ENCODE measurements around the gene PSRC1. TPM values are rescaled to one million over a fixed set of nuclear protein-coding genes. Genes with fewer than 3 reads are reported as not detected.

Gene PSRC1
- total and polyA plus RNA-seq, 5 donors from 2014 or later = 0.14 to 1.0 (median 0.57) TPM

DNA sequence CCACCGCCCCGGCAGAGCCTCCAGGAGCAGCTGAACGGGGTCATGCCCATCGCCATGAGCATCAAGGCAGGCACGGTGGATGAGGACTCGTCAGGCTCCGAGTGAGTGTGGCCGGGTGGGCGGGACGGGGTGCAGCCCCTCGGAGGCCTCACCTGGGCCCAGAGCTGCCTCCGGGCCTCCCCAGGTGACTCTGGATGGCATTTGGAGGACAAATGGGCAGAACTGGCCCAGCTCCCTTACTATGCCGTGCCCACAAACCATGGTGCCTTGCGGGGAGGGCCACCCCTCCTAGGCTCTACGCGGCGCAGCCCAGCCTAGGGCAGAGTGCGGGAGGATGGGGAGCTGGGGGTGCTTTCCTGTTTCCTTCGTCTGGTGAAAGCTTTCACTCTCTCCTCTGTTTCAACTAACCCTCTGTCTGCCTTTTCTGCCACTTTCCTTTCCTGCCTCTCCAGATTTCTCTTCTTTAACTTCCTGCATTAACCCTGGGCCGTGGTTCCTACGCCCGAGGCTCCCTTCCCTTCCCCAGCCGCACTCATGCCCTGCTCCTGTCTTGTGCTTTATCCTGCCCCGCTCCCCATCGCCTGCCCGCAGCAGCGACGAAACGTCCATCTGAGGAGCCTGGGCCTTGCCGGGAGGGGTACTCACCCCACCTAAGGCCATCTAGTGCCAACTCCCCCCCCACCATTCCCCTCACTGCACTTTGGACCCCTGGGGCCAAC, 9.2 kb downstream of the PSRC1 start:
- no peaks in the 10 kb centered on the region for H3K36me3 Mint-ChIP-seq
- no peak overlapping the region for H3K27ac Mint-ChIP-seq
- Histone ChIP-seq H3K27ac (ENCODE audit: insufficient read depth, low read length, poor library complexity, severe bottlenecking) (no peak overlapping the region), H3K4me1 (ENCODE audit: control insufficient read depth, insufficient read depth, low read length, poor library complexity, severe bottlenecking) (no peaks in the 10 kb centered on the region), H3K36me3 (ENCODE audit: control insufficient read depth, insufficient read depth, low read length) (no peaks in the 10 kb centered on the region), H3K27me3 (ENCODE audit: control insufficient read depth, insufficient read depth, low read length) (no peaks in the 10 kb centered on the region), H3K9me3 (ENCODE audit: control insufficient read depth in 2 of 2, low read length in 2 of 2) (no peaks in the 10 kb centered on the region), H3K4me3 (ENCODE audit: low read depth, low read length) (no peak overlapping the region)
- no peak overlapping the region for H3K4me3 Mint-ChIP-seq
- ATAC-seq (ENCODE audit: low read depth in 2 of 2) (no peak), DNase-seq (no peak)
- peaks cover 0 to 6% (median 4%) of the 10 kb centered on the region in 4 donors for H3K4me1 Mint-ChIP-seq
- no peaks in the 10 kb centered on the region for H3K27me3 Mint-ChIP-seq
- H3K9me3 Mint-ChIP-seq = no peaks in the 10 kb centered on the region

DNA sequence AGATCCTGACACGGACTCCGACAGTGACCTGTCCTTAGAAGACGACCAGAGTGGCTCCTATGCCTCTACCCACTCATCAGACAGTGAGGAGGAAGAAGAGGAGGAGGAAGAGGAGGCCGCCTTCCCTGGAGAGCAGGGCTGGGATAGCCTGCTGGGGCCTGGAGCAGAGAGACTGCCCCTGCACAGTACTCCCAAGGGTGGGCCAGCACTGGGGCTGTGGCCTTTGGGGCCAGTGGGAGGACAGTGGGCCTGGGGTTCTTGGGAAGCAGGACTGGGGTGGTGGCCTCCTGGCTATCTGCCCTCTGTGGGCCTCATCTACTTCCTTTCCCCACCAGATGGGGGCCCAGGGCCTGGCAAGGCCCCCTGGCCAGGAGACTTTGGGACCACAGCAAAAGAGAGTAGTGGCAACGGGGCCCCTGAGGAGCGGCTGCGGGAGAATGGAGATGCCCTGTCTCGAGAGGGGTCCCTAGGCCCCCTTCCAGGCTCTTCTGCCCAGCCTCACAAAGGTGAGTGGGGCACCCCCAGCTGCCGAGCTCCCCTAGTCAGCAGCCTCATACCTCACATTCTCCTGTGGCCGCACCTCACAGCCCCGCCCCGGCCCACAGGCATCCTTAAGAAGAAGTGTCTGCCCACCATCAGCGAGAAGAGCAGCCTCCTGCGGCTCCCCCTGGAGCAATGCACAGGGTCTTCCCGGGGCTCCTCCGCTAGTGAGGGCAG, 10.0 kb downstream of the PSRC1 start:
- Histone ChIP-seq H3K36me3 (ENCODE audit: control insufficient read depth, insufficient read depth, low read length) (no peaks in the 10 kb centered on the region), H3K27me3 (ENCODE audit: control insufficient read depth, insufficient read depth, low read length) (no peaks in the 10 kb centered on the region), H3K4me1 (ENCODE audit: control insufficient read depth, insufficient read depth, low read length, poor library complexity, severe bottlenecking) (no peaks in the 10 kb centered on the region), H3K4me3 (ENCODE audit: low read depth, low read length) (no peak overlapping the region), H3K9me3 (ENCODE audit: control insufficient read depth in 2 of 2, low read length in 2 of 2) (no peaks in the 10 kb centered on the region), H3K27ac (ENCODE audit: insufficient read depth, low read length, poor library complexity, severe bottlenecking) (no peak overlapping the region)
- H3K4me1 Mint-ChIP-seq = peaks cover 0 to 6% (median 4%) of the 10 kb centered on the region in 4 donors
- no peak for ATAC-seq (ENCODE audit: low read depth in 2 of 2)
- H3K36me3 Mint-ChIP-seq = no peaks in the 10 kb centered on the region
- DNase-seq = no peak
- H3K27me3 Mint-ChIP-seq = no peaks in the 10 kb centered on the region
- no peak overlapping the region for H3K27ac Mint-ChIP-seq
- H3K4me3 Mint-ChIP-seq = no peak overlapping the region
- H3K9me3 Mint-ChIP-seq = no peaks in the 10 kb centered on the region

DNA sequence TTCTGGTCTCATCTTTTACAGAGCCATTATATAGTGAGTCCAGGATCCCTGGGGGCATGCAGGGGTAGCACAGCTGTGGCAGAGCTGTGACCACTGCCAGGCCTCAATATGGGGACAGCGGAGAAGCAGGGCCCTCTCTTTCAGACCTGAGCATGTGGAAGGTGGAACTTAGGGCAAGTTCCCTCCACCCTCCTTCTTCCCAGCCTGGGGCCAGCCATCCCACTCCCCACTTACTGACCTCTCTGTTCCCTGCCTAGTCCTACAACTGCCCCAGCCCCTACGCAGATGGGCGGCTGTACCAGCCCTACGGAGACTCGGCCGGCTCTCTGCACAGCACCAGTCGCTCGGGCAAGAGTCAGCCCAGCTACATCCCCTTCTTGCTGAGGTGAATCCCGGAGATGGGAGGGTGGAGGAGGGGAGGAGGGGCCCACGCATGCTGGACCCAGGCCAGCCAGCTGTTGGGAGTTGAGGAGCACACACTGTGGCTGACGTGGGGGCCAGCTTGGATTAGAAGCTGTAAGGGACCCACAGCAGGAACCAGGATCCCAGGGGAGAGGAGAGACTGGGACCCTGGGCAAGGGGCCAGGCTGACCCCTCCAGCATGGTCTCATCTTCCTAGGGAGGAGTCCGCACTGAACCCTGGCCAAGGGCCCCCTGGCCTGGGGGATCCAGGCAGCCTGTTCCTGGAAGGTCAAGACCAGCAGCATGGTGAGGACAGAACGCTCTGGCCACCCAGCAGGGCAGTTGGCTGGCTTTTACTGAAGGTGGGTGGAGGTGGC, 10.7 kb downstream of the PSRC1 start:
- H3K27ac Mint-ChIP-seq = no peak overlapping the region

DNA sequence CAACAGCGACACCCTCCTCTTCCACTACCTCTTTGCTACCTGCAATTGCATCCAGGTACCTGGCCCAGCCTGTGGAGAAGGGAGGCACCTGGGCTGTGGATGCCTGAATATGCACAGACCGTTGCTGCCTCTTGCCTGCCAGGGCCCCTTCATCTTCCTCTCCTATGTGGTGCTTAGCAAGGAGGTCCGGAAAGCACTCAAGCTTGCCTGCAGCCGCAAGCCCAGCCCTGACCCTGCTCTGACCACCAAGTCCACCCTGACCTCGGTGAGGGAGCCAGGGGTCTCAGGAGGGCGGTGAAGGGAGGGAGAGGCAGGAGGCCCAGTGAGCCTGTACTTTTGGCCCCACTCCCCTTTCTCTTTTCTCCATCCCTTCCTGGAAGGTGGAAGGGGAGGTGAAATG, 11.5 kb downstream of the PSRC1 start:
- no peaks in the 10 kb centered on the region for H3K27me3 ChIP-seq (ENCODE audit: control insufficient read depth, insufficient read depth, low read length)
- H3K4me3 Mint-ChIP-seq = no peak overlapping the region
- H3K9me3 Mint-ChIP-seq = no peaks in the 10 kb centered on the region
- no peaks in the 10 kb centered on the region for H3K4me1 Mint-ChIP-seq
- no peaks in the 10 kb centered on the region for H3K36me3 ChIP-seq (ENCODE audit: control insufficient read depth, insufficient read depth, low read length)
- H3K4me3 ChIP-seq (ENCODE audit: low read depth, low read length) = no peak overlapping the region
- H3K27ac ChIP-seq (ENCODE audit: insufficient read depth, low read length, poor library complexity, severe bottlenecking) = no peak overlapping the region
- H3K9me3 ChIP-seq (ENCODE audit: control insufficient read depth in 2 of 2, low read length in 2 of 2) = no peaks in the 10 kb centered on the region
- no peaks in the 10 kb centered on the region for H3K4me1 ChIP-seq (ENCODE audit: control insufficient read depth, insufficient read depth, low read length, poor library complexity, severe bottlenecking)
- no peak overlapping the region for H3K27ac Mint-ChIP-seq
- no peaks in the 10 kb centered on the region for H3K27me3 Mint-ChIP-seq
- H3K36me3 Mint-ChIP-seq = no peaks in the 10 kb centered on the region
- ATAC-seq (ENCODE audit: low read depth in 2 of 2) = no peak
- no peak for DNase-seq

More for the DNA sequence above, 10.7 kb downstream of the PSRC1 start:
- no peaks in the 10 kb centered on the region for H3K9me3 Mint-ChIP-seq
- H3K4me1 Mint-ChIP-seq = peaks cover 0 to 2% (median 2%) of the 10 kb centered on the region in 4 donors
- Histone ChIP-seq H3K36me3 (ENCODE audit: control insufficient read depth, insufficient read depth, low read length) (no peaks in the 10 kb centered on the region), H3K27me3 (ENCODE audit: control insufficient read depth, insufficient read depth, low read length) (no peaks in the 10 kb centered on the region), H3K4me3 (ENCODE audit: low read depth, low read length) (no peak overlapping the region), H3K9me3 (ENCODE audit: control insufficient read depth in 2 of 2, low read length in 2 of 2) (no peaks in the 10 kb centered on the region), H3K27ac (ENCODE audit: insufficient read depth, low read length, poor library complexity, severe bottlenecking) (no peak overlapping the region), H3K4me1 (ENCODE audit: control insufficient read depth, insufficient read depth, low read length, poor library complexity, severe bottlenecking) (no peaks in the 10 kb centered on the region)
- no peak overlapping the region for H3K4me3 Mint-ChIP-seq
- DNase-seq (no peak), ATAC-seq (ENCODE audit: low read depth in 2 of 2) (no peak)
- H3K27me3 Mint-ChIP-seq = no peaks in the 10 kb centered on the region
- H3K36me3 Mint-ChIP-seq = no peaks in the 10 kb centered on the region

DNA sequence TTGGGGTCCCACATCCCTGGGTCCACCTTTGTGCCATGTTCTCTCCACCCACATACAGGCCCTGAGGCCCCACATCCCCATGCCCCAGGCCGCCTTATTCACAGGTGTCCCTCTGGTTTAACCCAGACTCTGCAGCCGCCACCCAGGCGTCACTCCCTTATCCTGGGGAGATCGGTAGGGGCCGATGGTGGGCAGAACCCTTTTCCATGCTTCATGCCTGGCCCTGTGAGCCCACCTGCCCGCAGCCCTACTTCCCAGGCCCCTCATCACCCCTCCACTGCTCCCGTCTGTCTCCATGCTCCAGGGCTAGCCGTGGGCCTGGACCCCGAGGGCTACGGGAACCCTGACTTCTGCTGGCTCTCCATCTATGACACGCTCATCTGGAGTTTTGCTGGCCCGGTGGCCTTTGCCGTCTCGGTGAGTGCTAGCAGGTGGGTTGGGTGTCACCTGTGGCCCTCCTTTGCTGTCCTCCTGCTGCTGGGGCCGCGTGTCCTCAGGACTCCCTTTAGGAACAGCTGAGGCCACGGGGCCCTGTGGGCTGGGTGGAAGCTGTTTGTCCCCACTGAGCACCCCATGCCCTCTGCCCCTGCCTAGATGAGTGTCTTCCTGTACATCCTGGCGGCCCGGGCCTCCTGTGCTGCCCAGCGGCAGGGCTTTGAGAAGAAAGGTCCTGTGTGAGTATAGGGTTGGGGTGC, 12.2 kb downstream of the PSRC1 start:
- H3K27ac Mint-ChIP-seq = peak overlapping the region in 1 of 3 donors; percentile 72
- H3K27ac ChIP-seq (ENCODE audit: insufficient read depth, low read length, poor library complexity, severe bottlenecking) = no peak overlapping the region

DNA sequence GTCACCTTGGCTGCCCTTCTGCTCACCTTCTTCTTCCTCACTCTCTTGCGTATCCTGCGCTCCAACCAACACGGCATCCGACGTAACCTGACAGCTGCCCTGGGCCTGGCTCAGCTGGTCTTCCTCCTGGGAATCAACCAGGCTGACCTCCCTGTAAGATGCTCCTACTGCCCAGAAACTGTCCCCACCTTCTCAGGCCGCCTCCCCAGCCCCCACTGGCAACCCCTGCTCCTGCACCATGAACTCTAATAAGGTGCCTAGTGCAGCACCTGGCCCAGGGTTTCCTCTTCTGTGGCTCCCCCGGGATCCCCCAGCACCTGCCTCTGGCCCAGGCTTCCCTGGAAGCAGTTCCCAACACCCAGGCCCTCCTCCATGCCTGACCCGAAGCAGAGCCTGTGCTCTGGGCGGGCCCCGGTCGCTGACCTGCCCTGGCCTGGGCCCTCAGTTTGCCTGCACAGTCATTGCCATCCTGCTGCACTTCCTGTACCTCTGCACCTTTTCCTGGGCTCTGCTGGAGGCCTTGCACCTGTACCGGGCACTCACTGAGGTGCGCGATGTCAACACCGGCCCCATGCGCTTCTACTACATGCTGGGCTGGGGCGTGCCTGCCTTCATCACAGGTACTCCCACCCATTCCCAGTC, 12.8 kb downstream of the PSRC1 start:
- no peaks in the 10 kb centered on the region for H3K36me3 Mint-ChIP-seq
- no peaks in the 10 kb centered on the region for H3K27me3 ChIP-seq (ENCODE audit: control insufficient read depth, insufficient read depth, low read length)
- H3K27me3 Mint-ChIP-seq = no peaks in the 10 kb centered on the region
- DNase-seq (no peak), ATAC-seq (ENCODE audit: low read depth in 2 of 2) (no peak)
- no peak overlapping the region for H3K4me3 Mint-ChIP-seq
- H3K9me3 Mint-ChIP-seq = no peaks in the 10 kb centered on the region
- no peak overlapping the region for H3K27ac ChIP-seq (ENCODE audit: insufficient read depth, low read length, poor library complexity, severe bottlenecking)
- H3K9me3 ChIP-seq (ENCODE audit: control insufficient read depth in 2 of 2, low read length in 2 of 2) = no peaks in the 10 kb centered on the region
- peak overlapping the region in 1 of 3 donors; percentile 8 for H3K27ac Mint-ChIP-seq
- H3K36me3 ChIP-seq (ENCODE audit: control insufficient read depth, insufficient read depth, low read length) = no peaks in the 10 kb centered on the region
- H3K4me3 ChIP-seq (ENCODE audit: low read depth, low read length) = no peak overlapping the region
- no peaks in the 10 kb centered on the region for H3K4me1 ChIP-seq (ENCODE audit: control insufficient read depth, insufficient read depth, low read length, poor library complexity, severe bottlenecking)
- no peaks in the 10 kb centered on the region for H3K4me1 Mint-ChIP-seq

More for the DNA sequence above, 12.2 kb downstream of the PSRC1 start:
- no peaks in the 10 kb centered on the region for H3K9me3 Mint-ChIP-seq
- no peaks in the 10 kb centered on the region for H3K4me1 Mint-ChIP-seq
- no peak overlapping the region for H3K4me3 Mint-ChIP-seq
- Histone ChIP-seq H3K9me3 (ENCODE audit: control insufficient read depth in 2 of 2, low read length in 2 of 2) (no peaks in the 10 kb centered on the region), H3K36me3 (ENCODE audit: control insufficient read depth, insufficient read depth, low read length) (no peaks in the 10 kb centered on the region), H3K4me1 (ENCODE audit: control insufficient read depth, insufficient read depth, low read length, poor library complexity, severe bottlenecking) (no peaks in the 10 kb centered on the region), H3K27me3 (ENCODE audit: control insufficient read depth, insufficient read depth, low read length) (no peaks in the 10 kb centered on the region), H3K4me3 (ENCODE audit: low read depth, low read length) (no peak overlapping the region)
- DNase-seq (no peak), ATAC-seq (ENCODE audit: low read depth in 2 of 2) (no peak)
- no peaks in the 10 kb centered on the region for H3K27me3 Mint-ChIP-seq
- no peaks in the 10 kb centered on the region for H3K36me3 Mint-ChIP-seq
